ENCODE measurements around the gene PCLO. TPM values are rescaled to one million over a fixed set of nuclear protein-coding genes. Genes with fewer than 3 reads are reported as not detected.

Gene PCLO
- total RNA-seq, 2 donors from 2014 or later = 0.78 to 0.95 TPM

DNA sequence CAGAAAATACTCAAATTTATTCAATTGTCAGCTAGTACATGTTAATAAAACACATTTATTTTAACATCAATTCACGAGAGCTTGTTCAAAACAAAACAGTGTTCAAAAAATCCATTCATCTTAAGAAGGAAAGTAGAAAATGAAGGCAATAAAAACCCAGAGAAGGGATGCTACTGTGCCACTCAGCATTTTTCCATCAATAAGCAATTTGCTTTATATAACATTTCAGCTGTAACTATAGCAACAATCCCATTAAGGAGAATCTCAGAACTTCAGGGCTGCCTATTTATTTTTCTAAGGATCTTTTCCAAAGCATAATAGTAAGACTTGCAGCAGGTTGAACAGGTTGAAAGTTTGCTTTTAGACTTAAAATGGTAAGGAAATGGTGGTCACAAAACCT is 190.5 kb downstream of the PCLO start:
- H3K36me3 ChIP-seq = no peaks in the 10 kb centered on the region
- no peaks in the 10 kb centered on the region for H3K9me3 ChIP-seq
- H3K4me3 ChIP-seq = no peak overlapping the region
- no peaks in the 10 kb centered on the region for H3K27me3 ChIP-seq (replicated peaks; ENCODE audit: insufficient read depth)
- H3K27ac ChIP-seq = no peak overlapping the region
- ATAC-seq (ENCODE audit: insufficient number of reproducible peaks, low FRiP score, low read depth) (no peak), DNase-seq (ENCODE audit: low spot score) (no peak)
- H3K4me1 ChIP-seq (ENCODE audit: control insufficient read depth in 1 of 2, low read depth in 2 of 2) = no peaks in the 10 kb centered on the region
- no peak for TF ChIP-seq CTCF (IDR thresholded peaks at IDR 0.05)

DNA sequence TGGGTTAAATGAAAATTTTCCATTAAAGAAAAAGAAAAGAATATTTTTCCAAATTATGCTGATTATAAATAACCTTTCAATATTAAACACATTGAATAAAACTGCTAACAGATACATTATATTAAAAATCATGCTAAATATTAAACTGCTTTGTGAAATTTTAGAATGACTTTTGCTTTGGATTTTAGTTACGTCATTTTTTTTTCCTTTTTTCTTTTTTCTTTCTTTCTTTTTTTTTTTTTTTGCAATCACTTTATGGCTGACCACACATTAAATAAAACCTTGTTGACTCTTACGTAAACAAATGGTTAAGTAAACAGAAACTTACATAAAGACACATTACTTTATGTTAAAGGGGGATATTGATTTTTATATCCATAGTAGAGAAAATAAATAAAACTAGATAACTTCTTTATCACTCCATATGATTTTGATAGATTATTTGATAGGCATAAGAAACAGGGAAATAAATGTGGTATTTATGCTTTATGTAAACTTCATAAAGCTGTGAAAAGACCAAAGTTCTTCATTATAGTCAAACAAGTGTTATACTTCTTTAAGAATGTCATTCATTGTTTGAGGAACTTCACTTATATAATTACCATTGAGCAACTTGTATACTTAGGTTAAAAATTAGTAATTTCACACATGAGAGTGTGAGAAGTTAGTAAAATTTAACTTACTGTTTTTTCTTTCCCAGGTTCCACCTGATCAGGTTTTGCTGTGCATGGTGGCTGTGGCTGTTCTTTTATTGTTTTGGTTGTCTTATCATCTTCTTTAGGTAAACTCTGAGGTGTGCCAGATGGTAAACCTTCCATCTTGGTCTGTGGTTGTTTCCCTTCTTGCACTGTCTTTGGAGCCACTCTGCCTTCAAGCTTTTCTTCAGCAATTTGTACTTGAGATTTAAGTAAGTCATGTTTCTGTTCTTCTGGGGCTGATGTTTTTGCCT is 197.3 kb downstream of the PCLO start:
- Histone ChIP-seq H3K36me3 (no peaks in the 10 kb centered on the region), H3K4me3 (no peak overlapping the region), H3K9me3 (no peaks in the 10 kb centered on the region), H3K27ac (no peak overlapping the region), H3K4me1 (ENCODE audit: control insufficient read depth in 1 of 2, low read depth in 2 of 2) (no peaks in the 10 kb centered on the region), H3K27me3 (replicated peaks; ENCODE audit: insufficient read depth) (no peaks in the 10 kb centered on the region)
- ATAC-seq (ENCODE audit: insufficient number of reproducible peaks, low FRiP score, low read depth) (no peak), DNase-seq (ENCODE audit: low spot score) (no peak)
- TF ChIP-seq CTCF (IDR thresholded peaks at IDR 0.05) = no peak

- no peak for TF ChIP-seq CTCF (IDR thresholded peaks at IDR 0.05)
- DNase-seq (ENCODE audit: low spot score) (no peak), ATAC-seq (ENCODE audit: insufficient number of reproducible peaks, low FRiP score, low read depth) (no peak)
- no peak overlapping the region for H3K4me3 ChIP-seq
- H3K27ac ChIP-seq = no peak overlapping the region
- no peaks in the 10 kb centered on the region for H3K36me3 ChIP-seq
- H3K27me3 ChIP-seq (replicated peaks; ENCODE audit: insufficient read depth) = no peaks in the 10 kb centered on the region
- H3K4me1 ChIP-seq (ENCODE audit: control insufficient read depth in 1 of 2, low read depth in 2 of 2) = no peaks in the 10 kb centered on the region
- H3K9me3 ChIP-seq = no peaks in the 10 kb centered on the region
Measured at GRCh38 chr7:82964150-82964882, 198.4 kb downstream of the PCLO start.

DNA sequence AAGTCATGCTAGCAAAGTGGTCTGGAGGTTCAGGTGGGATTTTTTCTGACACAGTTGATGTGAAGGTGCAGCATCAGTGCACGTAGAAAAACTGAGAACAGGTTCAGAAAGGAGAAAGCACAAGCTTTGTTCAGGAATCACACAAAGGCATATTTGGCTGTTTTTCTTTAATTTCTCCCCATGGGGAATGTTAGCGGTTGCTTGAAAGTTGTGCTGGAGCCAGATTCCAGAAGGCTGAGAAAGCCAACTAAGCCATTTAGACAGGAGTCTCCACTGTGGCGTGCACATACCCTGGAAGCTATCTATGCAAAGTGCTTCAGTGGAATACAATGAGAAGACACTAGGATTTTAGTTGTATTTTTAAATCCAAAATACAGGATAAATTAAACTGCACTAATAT is 201.4 kb downstream of the PCLO start:
- ATAC-seq (ENCODE audit: insufficient number of reproducible peaks, low FRiP score, low read depth) = no peak

More for the DNA sequence above, 201.4 kb downstream of the PCLO start:
- Histone ChIP-seq H3K36me3 (no peaks in the 10 kb centered on the region), H3K27me3 (replicated peaks; ENCODE audit: insufficient read depth) (no peaks in the 10 kb centered on the region), H3K4me1 (ENCODE audit: control insufficient read depth in 1 of 2, low read depth in 2 of 2) (no peaks in the 10 kb centered on the region), H3K27ac (no peak overlapping the region), H3K4me3 (no peak overlapping the region), H3K9me3 (no peaks in the 10 kb centered on the region)
- no peak for DNase-seq (ENCODE audit: low spot score)
- TF ChIP-seq CTCF (IDR thresholded peaks at IDR 0.05) = no peak

Data from thoracic aorta (tissue), 2 donors.